ENCODE data around the gene MAP6. TPM values are rescaled to one million over a fixed set of nuclear protein-coding genes. Genes with fewer than 3 reads are reported as not detected.

Gene MAP6
- total RNA-seq, 1 donor from 2014 or later: 0.23 TPM

GRCh38 chr11:75554258-75555022 lies 114.4 kb downstream of the MAP6 start:
- no peaks in the 10 kb centered on the region for H3K9me3 Mint-ChIP-seq
- peaks cover 4% of the 10 kb centered on the region for H3K27me3 Mint-ChIP-seq (ENCODE audit: low read depth)
- intact Hi-C loops (cut with micrococcal nuclease): no loop called here
- no peaks in the 10 kb centered on the region for H3K4me1 Mint-ChIP-seq (ENCODE audit: low read depth)
- no peak for DNase-seq (ENCODE audit: low spot score)
- no peak overlapping the region for H3K4me3 Mint-ChIP-seq (ENCODE audit: low read depth)
- no peaks in the 10 kb centered on the region for H3K36me3 Mint-ChIP-seq (ENCODE audit: low read depth)
- no peak overlapping the region for H3K27ac Mint-ChIP-seq

- no peaks in the 10 kb centered on the region for H3K36me3 Mint-ChIP-seq (ENCODE audit: low read depth)
- intact Hi-C loops (cut with micrococcal nuclease): no loop called here
- no peaks in the 10 kb centered on the region for H3K4me1 Mint-ChIP-seq (ENCODE audit: low read depth)
- no peaks in the 10 kb centered on the region for H3K9me3 Mint-ChIP-seq
- H3K27ac Mint-ChIP-seq: no peak overlapping the region
- peaks cover 4% of the 10 kb centered on the region for H3K27me3 Mint-ChIP-seq (ENCODE audit: low read depth)
- DNase-seq (ENCODE audit: low spot score): no peak
- no peak overlapping the region for H3K4me3 Mint-ChIP-seq (ENCODE audit: low read depth)
These were observed 115.0 kb downstream of the MAP6 start for GRCh38 chr11:75553889-75554257.

GRCh38 chr11:75553182-75553581 lies 115.7 kb downstream of the MAP6 start:
- Mint-ChIP-seq H3K9me3 (no peaks in the 10 kb centered on the region), H3K36me3 (ENCODE audit: low read depth) (no peaks in the 10 kb centered on the region), H3K27ac (no peak overlapping the region), H3K4me3 (ENCODE audit: low read depth) (no peak overlapping the region), H3K27me3 (ENCODE audit: low read depth) (peaks cover 4% of the 10 kb centered on the region), H3K4me1 (ENCODE audit: low read depth) (no peaks in the 10 kb centered on the region)
- no peak for DNase-seq (ENCODE audit: low spot score)
- intact Hi-C loops (cut with micrococcal nuclease): no loop called here

- Mint-ChIP-seq H3K9me3 (no peaks in the 10 kb centered on the region), H3K36me3 (ENCODE audit: low read depth) (no peaks in the 10 kb centered on the region), H3K27me3 (ENCODE audit: low read depth) (peaks cover 7% of the 10 kb centered on the region), H3K4me1 (ENCODE audit: low read depth) (no peaks in the 10 kb centered on the region), H3K27ac (no peak overlapping the region), H3K4me3 (ENCODE audit: low read depth) (no peak overlapping the region)
- intact Hi-C loops (cut with micrococcal nuclease): no loop called here
- DNase-seq (ENCODE audit: low spot score): no peak
These were observed 119.4 kb downstream of the MAP6 start for GRCh38 chr11:75549370-75549958.

- intact Hi-C loops (cut with micrococcal nuclease): no loop called here
- Mint-ChIP-seq H3K27ac (no peak overlapping the region), H3K27me3 (ENCODE audit: low read depth) (peaks cover 7% of the 10 kb centered on the region)
These were observed 120.1 kb downstream of the MAP6 start for GRCh38 chr11:75548595-75549272.

GRCh38 chr11:75547617-75548058 lies 121.2 kb downstream of the MAP6 start:
- Mint-ChIP-seq H3K9me3 (no peaks in the 10 kb centered on the region), H3K4me1 (ENCODE audit: low read depth) (no peaks in the 10 kb centered on the region), H3K27ac (no peak overlapping the region), H3K27me3 (ENCODE audit: low read depth) (peaks cover 7% of the 10 kb centered on the region), H3K4me3 (ENCODE audit: low read depth) (no peak overlapping the region), H3K36me3 (ENCODE audit: low read depth) (no peaks in the 10 kb centered on the region)
- intact Hi-C loops (cut with micrococcal nuclease): loop anchor here (2.0 kb wide), 1 partner anchor 29 kb away; no protein-coding TSS in a partner anchor
- no peak for DNase-seq (ENCODE audit: low spot score)

More at GRCh38 chr11:75548595-75549272, 120.1 kb downstream of the MAP6 start:
- H3K4me1 Mint-ChIP-seq (ENCODE audit: low read depth): no peaks in the 10 kb centered on the region
- no peaks in the 10 kb centered on the region for H3K9me3 Mint-ChIP-seq
- no peaks in the 10 kb centered on the region for H3K36me3 Mint-ChIP-seq (ENCODE audit: low read depth)
- DNase-seq (ENCODE audit: low spot score): no peak
- no peak overlapping the region for H3K4me3 Mint-ChIP-seq (ENCODE audit: low read depth)

GRCh38 chr11:75547177-75547576 lies 121.7 kb downstream of the MAP6 start:
- Mint-ChIP-seq H3K9me3 (no peaks in the 10 kb centered on the region), H3K36me3 (ENCODE audit: low read depth) (no peaks in the 10 kb centered on the region), H3K27ac (no peak overlapping the region), H3K4me1 (ENCODE audit: low read depth) (no peaks in the 10 kb centered on the region), H3K27me3 (ENCODE audit: low read depth) (peaks cover 7% of the 10 kb centered on the region), H3K4me3 (ENCODE audit: low read depth) (no peak overlapping the region)
- intact Hi-C loops (cut with micrococcal nuclease): loop anchor here (2.0 kb wide), 1 partner anchor 30 kb away; no protein-coding TSS in a partner anchor
- DNase-seq (ENCODE audit: low spot score): no peak

- Mint-ChIP-seq H3K36me3 (ENCODE audit: low read depth) (no peaks in the 10 kb centered on the region), H3K4me3 (ENCODE audit: low read depth) (no peak overlapping the region), H3K9me3 (no peaks in the 10 kb centered on the region), H3K27me3 (ENCODE audit: low read depth) (peaks cover 7% of the 10 kb centered on the region), H3K4me1 (ENCODE audit: low read depth) (peaks cover 3% of the 10 kb centered on the region), H3K27ac (no peak overlapping the region)
- intact Hi-C loops (cut with micrococcal nuclease): no loop called here
- DNase-seq (ENCODE audit: low spot score): no peak
These were observed 125.0 kb downstream of the MAP6 start for GRCh38 chr11:75543806-75544205.

- H3K4me3 Mint-ChIP-seq (ENCODE audit: low read depth): no peak overlapping the region
- intact Hi-C loops (cut with micrococcal nuclease): no loop called here
- peaks cover 5% of the 10 kb centered on the region for H3K27me3 Mint-ChIP-seq (ENCODE audit: low read depth)
- no peaks in the 10 kb centered on the region for H3K36me3 Mint-ChIP-seq (ENCODE audit: low read depth)
- H3K9me3 Mint-ChIP-seq: no peaks in the 10 kb centered on the region
- peaks cover 20% of the 10 kb centered on the region for H3K4me1 Mint-ChIP-seq (ENCODE audit: low read depth)
- no peak for DNase-seq (ENCODE audit: low spot score)
- no peak overlapping the region for H3K27ac Mint-ChIP-seq
These were observed 126.8 kb downstream of the MAP6 start for GRCh38 chr11:75542088-75542438.

- DNase-seq (ENCODE audit: low spot score): no peak
- intact Hi-C loops (cut with micrococcal nuclease): no loop called here
- Mint-ChIP-seq H3K27ac (no peak overlapping the region), H3K9me3 (no peaks in the 10 kb centered on the region), H3K4me3 (ENCODE audit: low read depth) (no peak overlapping the region), H3K4me1 (ENCODE audit: low read depth) (peaks cover 25% of the 10 kb centered on the region), H3K36me3 (ENCODE audit: low read depth) (no peaks in the 10 kb centered on the region), H3K27me3 (ENCODE audit: low read depth) (peaks cover 5% of the 10 kb centered on the region)
These were observed 127.4 kb downstream of the MAP6 start for GRCh38 chr11:75541193-75542087.

- H3K9me3 Mint-ChIP-seq: no peaks in the 10 kb centered on the region
- H3K36me3 Mint-ChIP-seq (ENCODE audit: low read depth): no peaks in the 10 kb centered on the region
- intact Hi-C loops (cut with micrococcal nuclease): loop anchor here (10.0 kb wide), 2 partner anchors 265 to 395 kb away; no protein-coding TSS in a partner anchor
- no peak for DNase-seq (ENCODE audit: low spot score)
- H3K27me3 Mint-ChIP-seq (ENCODE audit: low read depth): no peaks in the 10 kb centered on the region
- H3K4me3 Mint-ChIP-seq (ENCODE audit: low read depth): no peak overlapping the region
- no peak overlapping the region for H3K27ac Mint-ChIP-seq
- H3K4me1 Mint-ChIP-seq (ENCODE audit: low read depth): peaks cover 30% of the 10 kb centered on the region
These were observed 129.1 kb downstream of the MAP6 start for GRCh38 chr11:75539459-75540334.
